GM19193 (cell line): ENCODE results near the gene MACF1.

Experiments
- POLR2A ChIP-seq: IDR thresholded peaks from 4 replicates; pipeline ENCODE4 v1.6.1; 2011; ENCODE audit not compliant: insufficient read depth, insufficient read length; ENCODE audit errors: extremely low read depth

Gene MACF1

GRCh38 chr1:39368045-39368444 is 163.6 kb downstream of the MACF1 start:
- TF ChIP-seq POLR2A = no peak

- TF ChIP-seq POLR2A = no peak
Observed at GRCh38 chr1:39369565-39369964, 165.1 kb downstream of the MACF1 start.

- TF ChIP-seq POLR2A = no peak
Observed at GRCh38 chr1:39370602-39371001, 166.1 kb downstream of the MACF1 start.

GRCh38 chr1:39372105-39372504 is 167.6 kb downstream of the MACF1 start:
- TF ChIP-seq POLR2A = no peak

- TF ChIP-seq POLR2A = no peak
Observed at GRCh38 chr1:39376656-39377055, 172.2 kb downstream of the MACF1 start.

- TF ChIP-seq POLR2A = no peak
Observed at GRCh38 chr1:39378377-39378776, 173.9 kb downstream of the MACF1 start.

- no peak for TF ChIP-seq POLR2A
Observed at GRCh38 chr1:39379187-39379586, 174.7 kb downstream of the MACF1 start.

- TF ChIP-seq POLR2A = no peak
Observed at GRCh38 chr1:39380036-39380435, 175.5 kb downstream of the MACF1 start.

GRCh38 chr1:39381839-39382238 is 177.3 kb downstream of the MACF1 start:
- TF ChIP-seq POLR2A = no peak

- TF ChIP-seq POLR2A = no peak
Observed at GRCh38 chr1:39384305-39384704, 179.8 kb downstream of the MACF1 start.

GRCh38 chr1:39385067-39385988 is 180.8 kb downstream of the MACF1 start:
- TF ChIP-seq POLR2A = no peak

- TF ChIP-seq POLR2A = no peak
Observed at GRCh38 chr1:39386997-39387396, 182.5 kb downstream of the MACF1 start.

- no peak for TF ChIP-seq POLR2A
Observed at GRCh38 chr1:39387452-39387851, 183.0 kb downstream of the MACF1 start.

- no peak for TF ChIP-seq POLR2A
Observed at GRCh38 chr1:39391691-39392679, 187.5 kb downstream of the MACF1 start.

GRCh38 chr1:39392851-39393573 is 188.5 kb downstream of the MACF1 start:
- no peak for TF ChIP-seq POLR2A
